Measurements from ENCODE around the gene TBX18. TPM values are rescaled to one million over a fixed set of nuclear protein-coding genes. Genes with fewer than 3 reads are reported as not detected.

TBX18 gene
- total RNA-seq, 1 experiment from 2014 or later = 0.15 TPM

DNA sequence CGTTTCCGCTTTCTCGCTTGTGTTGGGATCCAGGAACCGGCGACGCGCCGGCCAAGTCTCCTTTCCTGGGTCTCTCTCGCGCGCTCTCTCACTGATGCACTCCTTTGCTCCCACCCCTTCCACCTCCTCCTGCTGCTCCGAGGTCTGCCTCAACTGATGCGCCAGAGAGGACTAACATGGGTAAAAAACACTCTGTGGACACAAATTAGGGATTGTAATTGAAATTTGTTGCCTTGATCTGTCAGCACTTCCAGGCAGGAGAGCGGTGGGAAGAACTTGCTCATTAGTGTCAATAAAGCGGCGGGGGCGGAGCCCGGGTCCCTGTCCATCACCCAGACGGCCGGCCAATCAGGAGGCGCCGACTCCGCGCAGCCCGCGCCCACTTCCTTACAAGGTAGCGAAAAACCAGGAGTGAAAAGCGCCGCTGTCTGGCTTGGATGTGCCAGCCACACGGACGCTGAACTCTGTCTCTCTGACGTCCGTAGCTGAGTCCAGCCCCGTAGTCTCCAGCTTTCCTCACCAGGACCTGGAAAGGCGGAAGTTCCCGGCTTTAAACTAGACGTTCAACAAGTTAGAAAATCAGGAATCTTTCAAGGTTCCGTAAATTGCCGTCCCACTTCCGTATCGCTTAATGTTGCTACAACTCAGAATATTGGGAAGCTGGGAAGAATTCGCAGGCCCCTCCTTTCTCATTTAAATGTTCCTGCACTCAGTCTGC lies at the start of gene TBX18 (continued):
- TF ChIP-seq, protein P1, sequence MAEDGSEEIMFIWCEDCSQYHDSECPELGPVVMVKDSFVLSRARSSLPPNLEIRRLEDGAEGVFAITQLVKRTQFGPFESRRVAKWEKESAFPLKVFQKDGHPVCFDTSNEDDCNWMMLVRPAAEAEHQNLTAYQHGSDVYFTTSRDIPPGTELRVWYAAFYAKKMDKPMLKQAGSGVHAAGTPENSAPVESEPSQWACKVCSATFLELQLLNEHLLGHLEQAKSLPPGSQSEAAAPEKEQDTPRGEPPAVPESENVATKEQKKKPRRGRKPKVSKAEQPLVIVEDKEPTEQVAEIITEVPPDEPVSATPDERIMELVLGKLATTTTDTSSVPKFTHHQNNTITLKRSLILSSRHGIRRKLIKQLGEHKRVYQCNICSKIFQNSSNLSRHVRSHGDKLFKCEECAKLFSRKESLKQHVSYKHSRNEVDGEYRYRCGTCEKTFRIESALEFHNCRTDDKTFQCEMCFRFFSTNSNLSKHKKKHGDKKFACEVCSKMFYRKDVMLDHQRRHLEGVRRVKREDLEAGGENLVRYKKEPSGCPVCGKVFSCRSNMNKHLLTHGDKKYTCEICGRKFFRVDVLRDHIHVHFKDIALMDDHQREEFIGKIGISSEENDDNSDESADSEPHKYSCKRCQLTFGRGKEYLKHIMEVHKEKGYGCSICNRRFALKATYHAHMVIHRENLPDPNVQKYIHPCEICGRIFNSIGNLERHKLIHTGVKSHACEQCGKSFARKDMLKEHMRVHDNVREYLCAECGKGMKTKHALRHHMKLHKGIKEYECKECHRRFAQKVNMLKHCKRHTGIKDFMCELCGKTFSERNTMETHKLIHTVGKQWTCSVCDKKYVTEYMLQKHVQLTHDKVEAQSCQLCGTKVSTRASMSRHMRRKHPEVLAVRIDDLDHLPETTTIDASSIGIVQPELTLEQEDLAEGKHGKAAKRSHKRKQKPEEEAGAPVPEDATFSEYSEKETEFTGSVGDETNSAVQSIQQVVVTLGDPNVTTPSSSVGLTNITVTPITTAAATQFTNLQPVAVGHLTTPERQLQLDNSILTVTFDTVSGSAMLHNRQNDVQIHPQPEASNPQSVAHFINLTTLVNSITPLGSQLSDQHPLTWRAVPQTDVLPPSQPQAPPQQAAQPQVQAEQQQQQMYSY (CRISPR knock-in tag; IDR thresholded peaks at IDR 0.05) = peak; percentile 97
- no peak for TF ChIP-seq CREM (CRISPR knock-in tag; IDR thresholded peaks at IDR 0.05)
- TF ChIP-seq, protein P2, sequence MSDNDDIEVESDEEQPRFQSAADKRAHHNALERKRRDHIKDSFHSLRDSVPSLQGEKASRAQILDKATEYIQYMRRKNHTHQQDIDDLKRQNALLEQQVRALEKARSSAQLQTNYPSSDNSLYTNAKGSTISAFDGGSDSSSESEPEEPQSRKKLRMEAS (CRISPR knock-in tag; IDR thresholded peaks at IDR 0.05) = no peak

DNA sequence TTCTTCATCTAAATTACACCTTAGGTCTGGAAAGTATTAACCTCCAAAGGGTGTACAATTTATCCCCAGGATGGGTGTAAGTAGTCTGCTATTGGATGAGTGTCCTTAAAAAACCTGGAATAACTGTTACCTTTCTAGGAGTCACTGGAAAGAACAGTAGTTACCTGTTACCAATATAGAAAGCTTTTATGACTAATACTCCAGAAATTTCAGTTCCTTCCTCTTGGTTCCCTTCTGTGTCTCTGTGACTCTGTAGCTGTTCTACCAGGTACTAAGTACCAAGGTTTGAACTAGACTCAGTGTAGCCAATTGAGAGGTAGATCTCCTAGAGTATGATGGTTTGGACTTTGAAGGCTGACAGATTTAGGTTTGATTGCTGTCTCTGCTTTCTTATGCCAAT lies 47.0 kb upstream of the TBX18 start:
- Mint-ChIP-seq H3K36me3 (no peaks in the 10 kb centered on the region), H3K4me1 (peaks cover 7% of the 10 kb centered on the region), H3K9me3 (no peaks in the 10 kb centered on the region), H3K27ac (no peak overlapping the region), H3K27me3 (ENCODE audit: low read depth) (no peaks in the 10 kb centered on the region), H3K4me3 (no peak overlapping the region)
- ChIA-PET CTCF (no interaction called here), POLR2A (no interaction called here)
- DNase-seq (ENCODE audit: low spot score) (no peak), ATAC-seq (no peak)
- TF ChIP-seq ELF4 (CRISPR knock-in tag; IDR thresholded peaks at IDR 0.05; ENCODE audit: low read depth) (no peak), KAT7 (CRISPR knock-in tag; IDR thresholded peaks at IDR 0.05; ENCODE audit: borderline replicate concordance) (no peak), TEAD4 (CRISPR knock-in tag; IDR thresholded peaks at IDR 0.05) (no peak), TEAD1 (CRISPR knock-in tag; IDR thresholded peaks at IDR 0.05) (no peak), NR3C1 (CRISPR knock-in tag; conservative IDR thresholded peaks at IDR 0.05; ENCODE audit: low read depth) (no peak), ZNF317 (CRISPR knock-in tag; IDR thresholded peaks at IDR 0.05; ENCODE audit: borderline replicate concordance, low read depth) (no peak), ZNF121 (CRISPR knock-in tag; IDR thresholded peaks at IDR 0.05) (no peak), TCF7 (CRISPR knock-in tag; IDR thresholded peaks at IDR 0.05; ENCODE audit: low read depth) (no peak), ZNF138 (CRISPR knock-in tag; conservative IDR thresholded peaks at IDR 0.05) (no peak), GTF2I (CRISPR knock-in tag; conservative IDR thresholded peaks at IDR 0.05) (no peak), ZNF671 (CRISPR knock-in tag; IDR thresholded peaks at IDR 0.05) (no peak), NR1H2 (CRISPR knock-in tag; IDR thresholded peaks at IDR 0.05) (no peak)

DNA sequence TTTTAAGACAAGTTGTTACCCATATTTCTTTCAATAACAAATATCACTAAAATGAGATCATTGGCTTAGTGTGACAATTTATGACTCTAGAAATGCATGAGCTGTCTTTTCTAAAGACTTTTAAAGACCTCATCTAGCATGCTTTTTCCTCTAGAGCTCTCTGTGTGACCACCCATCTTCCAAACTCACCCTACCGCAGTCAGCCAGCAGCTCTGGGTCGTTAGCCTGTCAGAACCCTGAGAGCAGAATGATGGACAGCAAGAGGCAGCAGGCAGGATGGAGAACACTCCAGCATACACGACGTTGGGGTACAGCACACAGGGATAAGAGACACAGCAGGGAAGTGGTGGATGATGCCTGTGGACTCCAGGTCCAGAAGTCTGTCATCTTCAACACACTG lies 45.1 kb upstream of the TBX18 start:
- ChIA-PET CTCF (no interaction called here), POLR2A (no interaction called here)
- DNase-seq (ENCODE audit: low spot score) = no peak
- H3K4me1 Mint-ChIP-seq = peaks cover 7% of the 10 kb centered on the region
- H3K36me3 Mint-ChIP-seq = no peaks in the 10 kb centered on the region
- H3K27me3 Mint-ChIP-seq (ENCODE audit: low read depth) = no peaks in the 10 kb centered on the region
- peak; percentile 67 for ATAC-seq
- no peaks in the 10 kb centered on the region for H3K9me3 Mint-ChIP-seq
- no peak overlapping the region for H3K27ac Mint-ChIP-seq
- no peak overlapping the region for H3K4me3 Mint-ChIP-seq
- no peak for TF ChIP-seq ZNF423 (CRISPR knock-in tag; IDR thresholded peaks at IDR 0.05)
- no peak for TF ChIP-seq ZNF396 (CRISPR knock-in tag; IDR thresholded peaks at IDR 0.05; ENCODE audit: borderline replicate concordance)
- no peak for TF ChIP-seq ZNF219 (CRISPR knock-in tag; IDR thresholded peaks at IDR 0.05; ENCODE audit: borderline replicate concordance)
- TF ChIP-seq, protein P3, sequence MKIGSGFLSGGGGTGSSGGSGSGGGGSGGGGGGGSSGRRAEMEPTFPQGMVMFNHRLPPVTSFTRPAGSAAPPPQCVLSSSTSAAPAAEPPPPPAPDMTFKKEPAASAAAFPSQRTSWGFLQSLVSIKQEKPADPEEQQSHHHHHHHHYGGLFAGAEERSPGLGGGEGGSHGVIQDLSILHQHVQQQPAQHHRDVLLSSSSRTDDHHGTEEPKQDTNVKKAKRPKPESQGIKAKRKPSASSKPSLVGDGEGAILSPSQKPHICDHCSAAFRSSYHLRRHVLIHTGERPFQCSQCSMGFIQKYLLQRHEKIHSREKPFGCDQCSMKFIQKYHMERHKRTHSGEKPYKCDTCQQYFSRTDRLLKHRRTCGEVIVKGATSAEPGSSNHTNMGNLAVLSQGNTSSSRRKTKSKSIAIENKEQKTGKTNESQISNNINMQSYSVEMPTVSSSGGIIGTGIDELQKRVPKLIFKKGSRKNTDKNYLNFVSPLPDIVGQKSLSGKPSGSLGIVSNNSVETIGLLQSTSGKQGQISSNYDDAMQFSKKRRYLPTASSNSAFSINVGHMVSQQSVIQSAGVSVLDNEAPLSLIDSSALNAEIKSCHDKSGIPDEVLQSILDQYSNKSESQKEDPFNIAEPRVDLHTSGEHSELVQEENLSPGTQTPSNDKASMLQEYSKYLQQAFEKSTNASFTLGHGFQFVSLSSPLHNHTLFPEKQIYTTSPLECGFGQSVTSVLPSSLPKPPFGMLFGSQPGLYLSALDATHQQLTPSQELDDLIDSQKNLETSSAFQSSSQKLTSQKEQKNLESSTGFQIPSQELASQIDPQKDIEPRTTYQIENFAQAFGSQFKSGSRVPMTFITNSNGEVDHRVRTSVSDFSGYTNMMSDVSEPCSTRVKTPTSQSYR (CRISPR knock-in tag; IDR thresholded peaks at IDR 0.05) = no peak
- TF ChIP-seq, protein P4, sequence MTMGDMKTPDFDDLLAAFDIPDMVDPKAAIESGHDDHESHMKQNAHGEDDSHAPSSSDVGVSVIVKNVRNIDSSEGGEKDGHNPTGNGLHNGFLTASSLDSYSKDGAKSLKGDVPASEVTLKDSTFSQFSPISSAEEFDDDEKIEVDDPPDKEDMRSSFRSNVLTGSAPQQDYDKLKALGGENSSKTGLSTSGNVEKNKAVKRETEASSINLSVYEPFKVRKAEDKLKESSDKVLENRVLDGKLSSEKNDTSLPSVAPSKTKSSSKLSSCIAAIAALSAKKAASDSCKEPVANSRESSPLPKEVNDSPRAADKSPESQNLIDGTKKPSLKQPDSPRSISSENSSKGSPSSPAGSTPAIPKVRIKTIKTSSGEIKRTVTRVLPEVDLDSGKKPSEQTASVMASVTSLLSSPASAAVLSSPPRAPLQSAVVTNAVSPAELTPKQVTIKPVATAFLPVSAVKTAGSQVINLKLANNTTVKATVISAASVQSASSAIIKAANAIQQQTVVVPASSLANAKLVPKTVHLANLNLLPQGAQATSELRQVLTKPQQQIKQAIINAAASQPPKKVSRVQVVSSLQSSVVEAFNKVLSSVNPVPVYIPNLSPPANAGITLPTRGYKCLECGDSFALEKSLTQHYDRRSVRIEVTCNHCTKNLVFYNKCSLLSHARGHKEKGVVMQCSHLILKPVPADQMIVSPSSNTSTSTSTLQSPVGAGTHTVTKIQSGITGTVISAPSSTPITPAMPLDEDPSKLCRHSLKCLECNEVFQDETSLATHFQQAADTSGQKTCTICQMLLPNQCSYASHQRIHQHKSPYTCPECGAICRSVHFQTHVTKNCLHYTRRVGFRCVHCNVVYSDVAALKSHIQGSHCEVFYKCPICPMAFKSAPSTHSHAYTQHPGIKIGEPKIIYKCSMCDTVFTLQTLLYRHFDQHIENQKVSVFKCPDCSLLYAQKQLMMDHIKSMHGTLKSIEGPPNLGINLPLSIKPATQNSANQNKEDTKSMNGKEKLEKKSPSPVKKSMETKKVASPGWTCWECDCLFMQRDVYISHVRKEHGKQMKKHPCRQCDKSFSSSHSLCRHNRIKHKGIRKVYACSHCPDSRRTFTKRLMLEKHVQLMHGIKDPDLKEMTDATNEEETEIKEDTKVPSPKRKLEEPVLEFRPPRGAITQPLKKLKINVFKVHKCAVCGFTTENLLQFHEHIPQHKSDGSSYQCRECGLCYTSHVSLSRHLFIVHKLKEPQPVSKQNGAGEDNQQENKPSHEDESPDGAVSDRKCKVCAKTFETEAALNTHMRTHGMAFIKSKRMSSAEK (CRISPR knock-in tag; IDR thresholded peaks at IDR 0.05; ENCODE audit: borderline replicate concordance) = no peak
- TF ChIP-seq, protein P5, sequence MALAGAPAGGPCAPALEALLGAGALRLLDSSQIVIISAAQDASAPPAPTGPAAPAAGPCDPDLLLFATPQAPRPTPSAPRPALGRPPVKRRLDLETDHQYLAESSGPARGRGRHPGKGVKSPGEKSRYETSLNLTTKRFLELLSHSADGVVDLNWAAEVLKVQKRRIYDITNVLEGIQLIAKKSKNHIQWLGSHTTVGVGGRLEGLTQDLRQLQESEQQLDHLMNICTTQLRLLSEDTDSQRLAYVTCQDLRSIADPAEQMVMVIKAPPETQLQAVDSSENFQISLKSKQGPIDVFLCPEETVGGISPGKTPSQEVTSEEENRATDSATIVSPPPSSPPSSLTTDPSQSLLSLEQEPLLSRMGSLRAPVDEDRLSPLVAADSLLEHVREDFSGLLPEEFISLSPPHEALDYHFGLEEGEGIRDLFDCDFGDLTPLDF (CRISPR knock-in tag; IDR thresholded peaks at IDR 0.05) = no peak
- TF ChIP-seq NFYB (CRISPR knock-in tag; conservative IDR thresholded peaks at IDR 0.05; ENCODE audit: low read depth) = no peak
- TF ChIP-seq SP1 (CRISPR knock-in tag; conservative IDR thresholded peaks at IDR 0.05) = no peak

All from WTC11 (cell line).